GM13976 (cell line): ENCODE results near the gene SLC22A23.

ENCODE experiments used
- DNase-seq: peaks from one replicate; pipeline ENCODE4 v3.0.0; 2012; ENCODE audit warnings: low spot score
- CTCF ChIP-seq: IDR thresholded peaks from 2 replicates; pipeline ENCODE4 v1.5.1; 2012; ENCODE audit warnings: borderline replicate concordance, mild to moderate bottlenecking; ENCODE audit not compliant: insufficient read depth; ENCODE audit errors: extremely low read depth, missing control alignments, control extremely low read depth
- in situ Hi-C: fragments of 300-500 bp; cut with MboI; formaldehyde crosslinking; loops from one replicate; pipeline ENCODE4 v1.12.0; 2022; ENCODE audit warnings: low sequenced_read_pairs, mixed read lengths, inconsistent platforms; ENCODE audit not compliant: unreplicated experiment

SLC22A23 gene

GRCh38 chr6:3384241-3385143 lies 72.4 kb downstream of the SLC22A23 start:
- TF ChIP-seq CTCF, result no peak
- in situ Hi-C loops, result no loop called here
- DNase-seq, result no peak

GRCh38 chr6:3383525-3383924 lies 73.3 kb downstream of the SLC22A23 start:
- in situ Hi-C loops, result no loop called here
- no peak for TF ChIP-seq CTCF
- DNase-seq, result peak; percentile 69

- TF ChIP-seq CTCF, result no peak
- no peak for DNase-seq
- in situ Hi-C loops, result no loop called here
Measured at GRCh38 chr6:3382326-3383279, 74.2 kb downstream of the SLC22A23 start.

- TF ChIP-seq CTCF, result no peak
- in situ Hi-C loops, result no loop called here
- no peak for DNase-seq
Measured at GRCh38 chr6:3381233-3381921, 75.5 kb downstream of the SLC22A23 start.

GRCh38 chr6:3380344-3381232 lies 76.3 kb downstream of the SLC22A23 start:
- DNase-seq, result no peak
- TF ChIP-seq CTCF, result no peak
- in situ Hi-C loops, result no loop called here
